H1 (cell line): ENCODE data around the gene OR5B3. TPM values are rescaled to one million over a fixed set of nuclear protein-coding genes. Genes with fewer than 3 reads are reported as not detected.

Source experiments
- NRF1 ChIP-seq: IDR thresholded peaks from 2 replicates; pipeline ENCODE4 v1.6.1; 2011; ENCODE audit warnings: mild to moderate bottlenecking, low read depth, low read length, improper control_type of control experiment
- RNF2 ChIP-seq: fragments of 200-900, 300-1000 bp; sonication (generic); IDR thresholded peaks from 2 replicates; pipeline ENCODE4 v1.7.1; 2016; ENCODE audit warnings: borderline replicate concordance, low read depth, mild to moderate bottlenecking, antibody characterized with exemption, low read length; ENCODE audit not compliant: poor library complexity, severe bottlenecking; ENCODE audit errors: missing control alignments
- polyA plus RNA-seq, 7 experiments: library from polyadenylated mRNA; depleted of rRNA in 3 of 7; stranded (reverse) in 5 of 7; unstranded in 2 of 7; fragments of >200 nt in 5 of 7; fragments of 200-250 nt in 2 of 7; gene quantifications; 1 replicate in 5 of 7; 2 replicates in 1 of 7; 4 replicates in 1 of 7; pipeline versions ENCODE4 v1.2.1 to v1.2.3, GENCODE V29; 2011 to 2013; ENCODE audit warnings: missing spikeins in 2 of 7, mixed read lengths in 2 of 7
- total RNA-seq: library from RNA; stranded (reverse); fragmentation: NEBNext Ultra II Directional; extraction: Animal tissue kit (Norgen Biotek cat#: 25700); gene quantifications from 2 replicates; pipeline ENCODE4 v1.2.1, GENCODE V29; 2021

The OR5B3 gene
- total and polyA plus RNA-seq, 2 of the 8 experiments (the other 6 are each of a cell fraction or from before 2014, with no cell fraction given): not detected

DNA sequence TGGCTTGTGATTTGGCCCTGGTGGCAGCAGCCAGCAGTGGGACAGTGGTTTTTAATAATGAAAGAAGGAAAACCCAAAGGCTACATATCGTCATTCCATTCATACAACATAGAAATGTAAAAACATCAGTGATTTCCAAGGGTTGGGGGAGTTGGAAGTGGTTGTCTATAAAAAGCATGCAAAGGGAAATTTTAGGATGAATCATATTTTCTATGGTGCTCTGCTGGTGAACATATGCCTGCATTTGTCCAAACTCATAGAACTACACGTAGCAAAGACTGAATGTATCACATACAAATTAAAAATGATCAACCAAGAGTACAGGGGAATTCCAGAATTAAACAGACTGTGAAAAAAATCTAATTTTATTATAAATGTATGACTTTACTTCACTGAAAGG is 11.1 kb downstream of the OR5B3 start (continued):
- TF ChIP-seq RNF2 (no peak), NRF1 (no peak)
- TF ChIP-seq, all 59 proteins: peak for 0
